ENCODE measurements around the gene SASH1.

The SASH1 gene

DNA sequence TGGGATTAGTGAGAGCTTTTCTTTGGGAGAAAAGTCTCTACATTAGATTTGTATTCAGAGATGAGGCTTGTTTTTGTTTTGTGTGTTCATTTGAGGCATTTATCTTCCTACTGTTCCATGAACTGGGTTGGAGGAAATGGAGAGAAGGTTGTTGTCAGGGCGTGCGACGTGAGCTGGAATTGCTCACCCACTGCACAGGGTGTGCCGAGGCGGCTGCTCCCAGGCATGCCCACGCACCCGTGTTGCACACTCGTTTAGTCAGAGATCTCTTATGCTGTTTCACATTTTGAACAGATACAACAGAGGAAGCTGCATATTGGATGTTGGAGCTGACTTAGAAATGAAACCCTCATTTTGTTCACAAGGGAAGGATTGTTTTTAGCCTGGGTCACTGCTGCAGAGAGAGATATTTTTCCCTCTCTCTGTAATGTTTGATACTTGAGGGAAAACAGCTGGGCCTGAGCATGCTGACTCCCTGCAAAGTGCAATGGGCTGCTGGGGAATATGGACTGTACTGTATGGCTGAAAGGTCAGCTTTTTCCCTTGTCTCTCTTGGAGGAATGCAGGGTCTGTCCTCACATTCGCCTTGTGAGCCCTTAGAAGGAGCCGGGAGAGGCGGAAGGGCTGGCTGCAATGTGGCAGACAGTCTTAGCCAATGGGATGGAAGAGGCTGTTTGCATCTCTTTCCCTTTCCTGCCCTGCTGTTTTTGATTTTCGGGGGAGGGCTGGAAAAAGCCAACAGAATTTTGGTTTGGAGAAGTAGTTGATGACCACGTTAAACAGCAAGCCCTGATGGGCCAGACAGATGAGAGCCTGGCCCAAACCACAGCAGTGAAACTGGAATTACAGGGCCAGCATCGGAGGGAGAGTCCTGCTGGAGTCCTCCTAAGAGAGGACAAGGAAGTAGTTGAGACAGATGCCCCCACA is 170.8 kb downstream of the SASH1 start:
- no peak overlapping the region for H3K27ac ChIP-seq (replicated peaks; ENCODE audit: low read length)
- no peak overlapping the region for H4K91ac ChIP-seq (ENCODE audit: low read depth, low read length, poor library complexity)
- no CpG with 5 or more reads among the region's 14 CpGs for WGBS, 2 donors (ENCODE audit: extremely low coverage in 2 of 2, insufficient read length in 2 of 2, insufficient replicate concordance in 1 of 2)
- no peak overlapping the region for H2AK5ac ChIP-seq (ENCODE audit: low read depth, low read length)
- H4K8ac ChIP-seq (ENCODE audit: low read depth, low read length), result no peak overlapping the region
- no peaks in the 10 kb centered on the region for H3K79me1 ChIP-seq (ENCODE audit: low read depth, low read length)
- no peak overlapping the region for H2BK12ac ChIP-seq (ENCODE audit: low read length)
- peaks cover 0 to 2% of the 10 kb centered on the region in 2 donors for H3K9me3 ChIP-seq (replicated peaks in 1 of 2; ENCODE audit: control insufficient read depth in 2 of 2, insufficient read depth in 1 of 2, low read depth in 1 of 2, low read length in 2 of 2)
- peaks cover 14 to 18% of the 10 kb centered on the region in 2 donors for H3K4me1 ChIP-seq (ENCODE audit: control insufficient read depth in 2 of 2, insufficient read depth in 1 of 2, low read depth in 1 of 2, low read length in 2 of 2)
- H3K18ac ChIP-seq (ENCODE audit: low read length), result peak overlapping the region; percentile 45
- no peak overlapping the region for H3K4me2 ChIP-seq (ENCODE audit: insufficient read depth, low read length, poor library complexity, severe bottlenecking)
- H3K4ac ChIP-seq (ENCODE audit: low read length), result no peak overlapping the region
- DNase-seq (ENCODE audit: low spot score), result no peak
- peaks cover 2 to 14% of the 10 kb centered on the region in 2 donors for H3K36me3 ChIP-seq (replicated peaks in 1 of 2; ENCODE audit: control insufficient read depth in 2 of 2, insufficient read depth in 2 of 2, low read length in 2 of 2)
- H3K14ac ChIP-seq (ENCODE audit: low read length), result no peak overlapping the region
- no peak overlapping the region for H2BK5ac ChIP-seq (ENCODE audit: low read length)
- no peak overlapping the region for H2BK15ac ChIP-seq (ENCODE audit: low read length)
- H3K23ac ChIP-seq (ENCODE audit: low read depth, low read length, poor library complexity), result peak overlapping the region; percentile 70
- peak overlapping the region; percentile 5 for H3K9ac ChIP-seq (ENCODE audit: low read depth, low read length, poor library complexity)
- H2BK120ac ChIP-seq (ENCODE audit: low read depth, low read length), result no peak overlapping the region
- H2AFZ ChIP-seq (ENCODE audit: low read length), result no peak overlapping the region
- H3K4me3 ChIP-seq (ENCODE audit: low read length in 2 of 2), result no peak overlapping the region
- no peaks in the 10 kb centered on the region for H3K27me3 ChIP-seq (ENCODE audit: control insufficient read depth in 3 of 3, insufficient read depth in 3 of 3, low read depth in 1 of 3, low read length in 3 of 3)

DNA sequence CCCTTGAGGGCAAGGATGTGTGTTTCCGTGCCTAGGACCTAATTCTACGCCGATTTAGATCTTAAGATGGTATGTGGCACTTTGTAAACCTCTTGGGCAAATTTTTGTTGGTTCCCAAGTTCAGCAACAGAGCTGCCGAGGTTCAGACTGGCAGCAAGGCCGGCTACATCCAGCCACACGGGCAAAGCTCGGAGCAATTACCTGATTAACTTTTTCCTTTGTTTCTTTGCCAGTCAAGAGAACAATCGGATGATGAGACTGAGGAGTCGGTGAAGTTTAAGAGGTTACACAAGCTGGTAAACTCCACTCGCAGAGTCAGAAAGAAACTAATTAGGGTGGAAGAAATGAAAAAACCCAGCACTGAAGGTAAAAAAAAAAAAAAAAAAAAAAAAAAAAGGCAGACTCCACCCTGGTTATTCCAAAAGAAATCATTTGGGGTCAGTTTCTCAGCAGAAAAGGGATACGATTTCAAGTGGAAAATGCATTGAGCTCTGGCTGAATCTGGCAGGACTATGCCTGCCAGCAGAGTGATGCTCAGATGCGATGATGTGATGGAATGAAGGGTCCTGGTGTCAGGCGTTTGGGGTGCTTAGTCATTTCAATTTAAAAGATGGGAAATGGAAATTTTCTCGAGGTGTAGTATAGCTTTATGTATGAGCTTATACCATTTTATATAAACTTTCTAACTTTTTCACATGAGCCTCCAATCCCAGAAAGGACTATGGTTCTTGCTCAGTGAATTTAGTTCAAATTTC is 171.6 kb downstream of the SASH1 start:
- no peak overlapping the region for H4K8ac ChIP-seq (ENCODE audit: low read depth, low read length)
- H3K4ac ChIP-seq (ENCODE audit: low read length), result no peak overlapping the region
- peaks cover 2 to 21% of the 10 kb centered on the region in 2 donors for H3K36me3 ChIP-seq (replicated peaks in 1 of 2; ENCODE audit: control insufficient read depth in 2 of 2, insufficient read depth in 2 of 2, low read length in 2 of 2)
- H3K4me3 ChIP-seq (ENCODE audit: low read length in 2 of 2), result no peak overlapping the region
- H2BK12ac ChIP-seq (ENCODE audit: low read length), result no peak overlapping the region
- H3K23ac ChIP-seq (ENCODE audit: low read depth, low read length, poor library complexity), result no peak overlapping the region
- H2BK15ac ChIP-seq (ENCODE audit: low read length), result no peak overlapping the region
- no peak overlapping the region for H2BK120ac ChIP-seq (ENCODE audit: low read depth, low read length)
- H3K9ac ChIP-seq (ENCODE audit: low read depth, low read length, poor library complexity), result no peak overlapping the region
- no peak overlapping the region for H2AK5ac ChIP-seq (ENCODE audit: low read depth, low read length)
- no peak overlapping the region for H3K14ac ChIP-seq (ENCODE audit: low read length)
- no peak overlapping the region for H3K27ac ChIP-seq (replicated peaks; ENCODE audit: low read length)
- no peaks in the 10 kb centered on the region for H3K27me3 ChIP-seq (ENCODE audit: control insufficient read depth in 3 of 3, insufficient read depth in 3 of 3, low read depth in 1 of 3, low read length in 3 of 3)
- WGBS, 2 donors (ENCODE audit: extremely low coverage in 2 of 2, insufficient read length in 2 of 2, insufficient replicate concordance in 1 of 2), result no CpG with 5 or more reads among the region's 14 CpGs
- H3K4me2 ChIP-seq (ENCODE audit: insufficient read depth, low read length, poor library complexity, severe bottlenecking), result no peak overlapping the region
- H2BK5ac ChIP-seq (ENCODE audit: low read length), result no peak overlapping the region
- H2AFZ ChIP-seq (ENCODE audit: low read length), result no peak overlapping the region
- H3K4me1 ChIP-seq (ENCODE audit: control insufficient read depth in 2 of 2, insufficient read depth in 1 of 2, low read depth in 1 of 2, low read length in 2 of 2), result peaks cover 10 to 11% of the 10 kb centered on the region in 2 donors
- no peaks in the 10 kb centered on the region for H3K79me1 ChIP-seq (ENCODE audit: low read depth, low read length)
- peaks cover 2 to 3% of the 10 kb centered on the region in 2 donors for H3K9me3 ChIP-seq (replicated peaks in 1 of 2; ENCODE audit: control insufficient read depth in 2 of 2, insufficient read depth in 1 of 2, low read depth in 1 of 2, low read length in 2 of 2)
- no peak for DNase-seq (ENCODE audit: low spot score)
- no peak overlapping the region for H4K91ac ChIP-seq (ENCODE audit: low read depth, low read length, poor library complexity)
- H3K18ac ChIP-seq (ENCODE audit: low read length), result no peak overlapping the region

DNA sequence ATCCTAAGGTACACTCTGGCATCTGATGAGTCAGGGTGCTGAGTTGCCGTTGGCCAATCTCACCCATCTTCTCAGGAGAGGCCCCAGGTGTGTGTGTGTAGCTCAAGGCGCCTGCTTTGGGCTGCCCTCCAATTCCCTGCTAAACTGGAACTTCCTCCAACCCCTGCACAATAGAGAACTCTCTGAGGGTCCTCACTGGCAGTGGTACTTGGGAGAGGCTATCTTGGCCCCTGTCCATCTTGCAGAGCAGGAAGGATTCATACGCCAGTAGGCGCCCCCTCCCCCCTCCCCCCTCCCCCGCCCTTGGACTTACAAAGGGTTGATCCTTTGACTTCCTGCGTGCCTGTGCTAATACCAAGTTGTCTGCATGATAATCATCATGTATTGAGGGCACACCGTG is 173.6 kb downstream of the SASH1 start:
- Histone ChIP-seq H3K4me3 (ENCODE audit: low read length in 2 of 2) (no peak overlapping the region), H3K23ac (ENCODE audit: low read depth, low read length, poor library complexity) (no peak overlapping the region), H3K36me3 (replicated peaks in 1 of 2; ENCODE audit: control insufficient read depth in 2 of 2, insufficient read depth in 2 of 2, low read length in 2 of 2) (peaks cover 11 to 35% of the 10 kb centered on the region in 2 donors), H3K27me3 (ENCODE audit: control insufficient read depth in 3 of 3, insufficient read depth in 3 of 3, low read depth in 1 of 3, low read length in 3 of 3) (no peaks in the 10 kb centered on the region), H2BK120ac (ENCODE audit: low read depth, low read length) (no peak overlapping the region), H4K8ac (ENCODE audit: low read depth, low read length) (no peak overlapping the region), H3K9me3 (replicated peaks in 1 of 2; ENCODE audit: control insufficient read depth in 2 of 2, insufficient read depth in 1 of 2, low read depth in 1 of 2, low read length in 2 of 2) (peaks cover 4 to 18% of the 10 kb centered on the region in 2 donors), H4K91ac (ENCODE audit: low read depth, low read length, poor library complexity) (no peak overlapping the region), H3K18ac (ENCODE audit: low read length) (no peak overlapping the region), H3K4ac (ENCODE audit: low read length) (no peak overlapping the region), H2BK5ac (ENCODE audit: low read length) (peak overlapping the region; percentile 0), H3K79me1 (ENCODE audit: low read depth, low read length) (no peaks in the 10 kb centered on the region), H2BK15ac (ENCODE audit: low read length) (no peak overlapping the region), H3K9ac (ENCODE audit: low read depth, low read length, poor library complexity) (no peak overlapping the region), H3K4me2 (ENCODE audit: insufficient read depth, low read length, poor library complexity, severe bottlenecking) (no peak overlapping the region), H3K27ac (replicated peaks; ENCODE audit: low read length) (no peak overlapping the region), H2BK12ac (ENCODE audit: low read length) (no peak overlapping the region), H3K4me1 (ENCODE audit: control insufficient read depth in 2 of 2, insufficient read depth in 1 of 2, low read depth in 1 of 2, low read length in 2 of 2) (peaks cover 3 to 11% of the 10 kb centered on the region in 2 donors), H2AFZ (ENCODE audit: low read length) (no peak overlapping the region), H2AK5ac (ENCODE audit: low read depth, low read length) (no peak overlapping the region), H3K14ac (ENCODE audit: low read length) (no peak overlapping the region)
- DNase-seq (ENCODE audit: low spot score), result no peak
- no CpG with 5 or more reads among the region's 7 CpGs for WGBS, 2 donors (ENCODE audit: extremely low coverage in 2 of 2, insufficient read length in 2 of 2, insufficient replicate concordance in 1 of 2)

DNA sequence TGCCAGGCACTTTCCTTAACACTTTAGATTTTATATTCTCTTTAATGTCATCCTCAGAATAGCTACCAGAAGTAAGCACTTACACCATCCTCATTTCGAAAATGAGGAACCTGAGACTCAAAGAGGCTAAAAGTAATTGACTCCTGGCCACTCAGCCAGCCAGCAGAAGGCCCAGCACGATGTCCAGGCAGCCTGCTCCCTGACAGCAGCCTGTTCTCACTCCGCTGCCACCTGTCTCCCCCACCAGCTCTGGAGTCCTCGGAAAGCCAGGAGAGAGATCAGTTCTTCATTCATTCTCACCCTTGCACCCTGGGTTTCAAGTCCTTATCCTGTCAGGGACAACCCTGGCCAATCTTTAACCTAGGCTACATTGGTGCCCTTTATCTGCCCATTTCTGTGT is 174.0 kb downstream of the SASH1 start:
- no peaks in the 10 kb centered on the region for H3K79me1 ChIP-seq (ENCODE audit: low read depth, low read length)
- H3K27ac ChIP-seq (replicated peaks; ENCODE audit: low read length), result no peak overlapping the region
- no peak overlapping the region for H2BK15ac ChIP-seq (ENCODE audit: low read length)
- WGBS, 2 donors (ENCODE audit: extremely low coverage in 2 of 2, insufficient read length in 2 of 2, insufficient replicate concordance in 1 of 2), result no CpG with 5 or more reads among the region's 4 CpGs
- no peak overlapping the region for H3K14ac ChIP-seq (ENCODE audit: low read length)
- H4K91ac ChIP-seq (ENCODE audit: low read depth, low read length, poor library complexity), result no peak overlapping the region
- no peak overlapping the region for H2AK5ac ChIP-seq (ENCODE audit: low read depth, low read length)
- H3K4me2 ChIP-seq (ENCODE audit: insufficient read depth, low read length, poor library complexity, severe bottlenecking), result no peak overlapping the region
- H3K23ac ChIP-seq (ENCODE audit: low read depth, low read length, poor library complexity), result no peak overlapping the region
- H3K4me1 ChIP-seq (ENCODE audit: control insufficient read depth in 2 of 2, insufficient read depth in 1 of 2, low read depth in 1 of 2, low read length in 2 of 2), result peaks cover 3 to 14% of the 10 kb centered on the region in 2 donors
- H2BK12ac ChIP-seq (ENCODE audit: low read length), result no peak overlapping the region
- H3K36me3 ChIP-seq (replicated peaks in 1 of 2; ENCODE audit: control insufficient read depth in 2 of 2, insufficient read depth in 2 of 2, low read length in 2 of 2), result peaks cover 11 to 35% of the 10 kb centered on the region in 2 donors
- no peak overlapping the region for H3K9ac ChIP-seq (ENCODE audit: low read depth, low read length, poor library complexity)
- no peak overlapping the region for H3K18ac ChIP-seq (ENCODE audit: low read length)
- no peaks in the 10 kb centered on the region for H3K27me3 ChIP-seq (ENCODE audit: control insufficient read depth in 3 of 3, insufficient read depth in 3 of 3, low read depth in 1 of 3, low read length in 3 of 3)
- DNase-seq (ENCODE audit: low spot score), result no peak
- no peak overlapping the region for H4K8ac ChIP-seq (ENCODE audit: low read depth, low read length)
- no peak overlapping the region for H3K4ac ChIP-seq (ENCODE audit: low read length)
- H2BK5ac ChIP-seq (ENCODE audit: low read length), result peak overlapping the region; percentile 0
- H3K4me3 ChIP-seq (ENCODE audit: low read length in 2 of 2), result no peak overlapping the region
- H3K9me3 ChIP-seq (replicated peaks in 1 of 2; ENCODE audit: control insufficient read depth in 2 of 2, insufficient read depth in 1 of 2, low read depth in 1 of 2, low read length in 2 of 2), result peaks cover 4 to 18% of the 10 kb centered on the region in 2 donors
- H2BK120ac ChIP-seq (ENCODE audit: low read depth, low read length), result no peak overlapping the region
- no peak overlapping the region for H2AFZ ChIP-seq (ENCODE audit: low read length)
